ENCODE measurements around the gene ZNF256. TPM values are rescaled to one million over a fixed set of nuclear protein-coding genes. Genes with fewer than 3 reads are reported as not detected.

ZNF256 gene
- total RNA-seq, result 3.6 and 5.6 TPM in 2 replicates

DNA sequence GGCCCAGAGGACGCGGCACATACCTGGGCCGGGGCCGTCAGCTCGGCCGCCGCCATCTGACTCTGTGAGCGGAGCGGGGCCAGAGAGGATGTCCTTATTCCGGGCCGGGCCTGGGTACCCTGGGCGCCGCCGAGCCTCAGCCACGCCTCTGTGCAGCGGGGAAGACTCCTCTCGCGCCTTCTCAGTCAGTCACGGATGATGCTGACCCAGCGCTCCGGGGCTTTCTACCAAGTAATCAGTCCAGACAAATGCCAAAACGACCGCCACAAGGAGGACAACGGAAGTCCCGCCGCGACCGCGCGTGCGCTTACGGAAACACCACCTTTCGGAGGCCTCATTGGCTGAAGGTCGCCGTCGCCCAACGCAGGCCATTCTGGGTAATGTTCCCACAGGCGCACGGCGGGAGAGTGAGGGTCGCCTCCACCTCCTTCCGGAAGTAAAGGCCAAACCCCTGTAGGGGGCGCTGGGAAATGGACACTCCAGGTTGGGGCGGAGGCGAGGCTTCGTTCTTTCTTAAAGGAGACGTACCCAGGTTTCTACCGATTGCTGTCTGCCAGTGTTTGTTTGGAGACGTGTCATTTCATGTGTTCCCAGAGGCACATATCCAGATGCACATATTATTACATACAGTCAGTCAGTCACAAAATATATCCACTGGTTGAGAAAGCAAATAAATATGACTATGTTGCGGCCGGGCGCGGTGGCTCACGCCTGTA lies at the start of gene ZNF256:
Gene ZNF256 (minus strand): TSS at position 288 of the 716 bp plus-strand sequence. CDS start 232 bp downstream, at position 56.

DNA sequence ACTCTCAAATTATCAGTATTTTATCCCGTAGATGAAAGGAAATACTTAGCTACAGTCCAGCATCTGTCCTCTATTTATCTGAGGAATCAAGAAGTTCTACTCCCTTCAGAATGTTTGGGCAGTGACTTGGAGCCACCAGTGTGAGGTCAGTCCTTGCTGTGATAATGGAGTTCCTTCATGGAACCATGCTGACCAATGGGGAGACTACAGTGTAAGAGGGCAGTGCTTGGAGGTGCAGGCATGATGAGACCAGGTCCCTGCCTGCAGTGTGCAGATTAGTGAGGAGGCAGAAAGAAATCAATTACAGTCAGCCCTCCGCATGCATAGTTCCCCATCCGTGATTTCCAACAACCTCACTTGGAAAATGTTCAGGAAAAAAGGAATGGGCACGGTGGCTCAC lies 26.9 kb upstream of the ZNF256 start, which contains the start of gene C19orf18:
Gene C19orf18 (minus strand): TSS at position 101 of the 400 bp plus-strand sequence. CDS start 102 bp downstream, outside the sequence.

DNA sequence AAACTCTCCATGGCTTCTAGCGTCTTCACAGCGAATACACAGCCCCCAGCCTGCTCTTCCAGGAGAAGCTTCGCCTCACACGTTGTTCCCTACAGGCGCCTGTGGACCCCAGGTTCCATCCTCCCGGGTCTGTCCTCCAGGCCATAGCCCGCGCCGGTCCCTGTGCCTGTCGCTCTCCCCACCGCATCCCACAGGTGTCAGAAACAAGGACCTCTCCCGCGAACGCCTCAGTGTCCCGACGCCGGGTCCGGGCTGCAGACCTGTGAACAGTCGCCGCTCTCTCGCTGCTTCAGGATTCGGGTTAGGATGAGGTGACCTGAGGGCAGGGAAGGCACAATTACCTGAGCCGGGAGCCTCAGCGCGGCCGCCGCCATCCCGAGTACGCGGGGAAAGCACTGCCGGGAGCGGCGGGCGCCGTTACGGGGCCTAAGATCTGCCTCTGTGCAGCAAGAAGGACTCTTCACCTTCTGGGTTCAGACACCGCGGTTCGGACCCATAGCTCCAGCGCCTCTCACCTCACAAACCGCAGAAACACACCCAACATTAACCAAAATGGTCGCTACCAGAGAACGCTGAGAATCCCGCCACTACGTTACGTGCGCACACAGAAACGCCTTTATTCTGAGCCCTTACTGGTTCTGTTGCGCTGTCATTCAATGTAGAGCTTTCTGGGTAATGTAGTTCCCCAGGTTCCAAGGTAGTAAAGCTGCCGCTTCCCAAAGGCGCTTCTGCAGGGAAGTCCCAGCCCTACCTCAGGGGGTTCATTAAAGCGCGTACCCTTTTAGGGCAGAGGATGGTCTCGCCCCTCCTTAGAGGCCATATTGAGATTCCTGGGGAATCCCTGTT lies 12.5 kb downstream of the ZNF256 start, which contains the start of gene ZNF418:
Gene ZNF418 (minus strand): TSS at position 583 of the 846 bp plus-strand sequence. CDS start 1,580 bp downstream, outside the sequence.

DNA sequence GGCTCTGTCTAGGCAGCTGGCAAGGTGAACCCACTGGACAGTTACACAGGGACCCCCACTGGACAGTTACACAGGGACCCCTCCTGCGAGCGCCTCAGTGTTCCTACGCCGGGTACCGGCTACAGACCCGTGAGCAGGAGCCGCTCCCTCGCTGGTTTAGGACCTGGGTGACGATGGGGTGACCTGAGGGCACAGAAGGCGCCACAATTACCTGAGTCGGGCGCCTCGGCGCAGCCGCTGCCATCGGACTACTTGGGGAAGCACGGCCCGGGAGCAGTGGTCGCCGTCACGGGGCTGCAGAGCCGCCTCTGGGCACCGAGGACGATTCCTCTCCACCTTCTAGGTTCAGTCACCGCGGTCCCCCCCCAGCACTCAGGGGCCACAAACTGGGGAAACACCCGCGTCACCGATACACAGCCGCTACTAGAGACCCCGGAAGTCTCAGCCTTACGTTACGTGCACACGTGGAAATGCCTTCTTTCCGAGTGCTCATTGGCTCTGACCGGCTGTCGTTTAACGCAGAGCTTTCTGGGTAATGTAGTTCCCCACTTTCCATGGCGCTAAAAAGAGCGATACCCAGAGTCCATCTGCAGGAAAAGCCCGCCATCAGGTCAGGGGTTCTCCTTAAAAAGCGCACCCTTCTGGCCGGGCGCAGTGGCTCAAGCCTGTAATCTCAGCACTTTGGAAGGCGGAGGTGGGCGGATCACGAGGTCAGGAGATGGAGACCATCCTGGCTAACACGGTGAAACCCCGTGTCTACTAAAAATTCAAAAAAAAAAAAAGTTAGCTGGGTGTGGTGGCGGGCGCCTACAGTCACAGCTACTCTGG lies 31.1 kb downstream of the ZNF256 start, which contains the start of gene ZNF417:
Gene ZNF417 (minus strand): TSS at position 425 of the 828 bp plus-strand sequence. CDS start 181 bp downstream, at position 244.

Other genes with a start within 250 kb of the ZNF256 start
- 0.44 and 0.87 TPM in 2 replicates for gene ZNF154, start 238.5 kb downstream of the ZNF256 start, total RNA-seq
- 7.4 and 8.0 TPM in 2 replicates for gene ZNF671, start 220.1 kb downstream of the ZNF256 start, total RNA-seq
- 9.7 and 11.2 TPM in 2 replicates for gene ZNF776, start 200.9 kb downstream of the ZNF256 start, total RNA-seq
- 14.3 and 18.7 TPM in 2 replicates for gene ZNF586, start 178.0 kb downstream of the ZNF256 start, total RNA-seq
- gene ZNF552, start 132.8 kb downstream of the ZNF256 start, total RNA-seq, result 7.7 and 9.6 TPM in 2 replicates
- 20.5 and 29.8 TPM in 2 replicates for gene ZNF587B, start 117.4 kb downstream of the ZNF256 start, total RNA-seq
- 31.8 and 36.2 TPM in 2 replicates for gene ZNF587, start 97.8 kb downstream of the ZNF256 start, total RNA-seq
- 6.5 and 7.0 TPM in 2 replicates for gene ZNF814, start 58.7 kb downstream of the ZNF256 start, total RNA-seq
- 17.3 and 25.7 TPM in 2 replicates for gene ZNF417, start 31.1 kb downstream of the ZNF256 start, total RNA-seq
- gene ZNF418, start 12.3 kb downstream of the ZNF256 start, total RNA-seq, result 6.5 and 8.4 TPM in 2 replicates
- not detected in 2 replicates for gene C19orf18, start 26.8 kb upstream of the ZNF256 start, total RNA-seq
- 11.6 and 18.1 TPM in 2 replicates for gene ZNF606, start 55.1 kb upstream of the ZNF256 start, total RNA-seq
- gene ZSCAN1, start 86.3 kb upstream of the ZNF256 start, total RNA-seq, result not detected in 2 replicates
- gene ZNF135, start 111.6 kb upstream of the ZNF256 start, total RNA-seq, result 4.2 and 6.2 TPM in 2 replicates
- 20.7 and 54.7 TPM in 2 replicates for gene ZSCAN18, start 150.5 kb upstream of the ZNF256 start, total RNA-seq
- gene ZNF329, start 203.1 kb upstream of the ZNF256 start, total RNA-seq, result 14.8 and 18.4 TPM in 2 replicates
- 24.4 and 27.0 TPM in 2 replicates for gene ZNF274, start 235.4 kb upstream of the ZNF256 start, total RNA-seq

Data from uterine smooth muscle cell (primary cell).